Liver (tissue), 9 donors: ENCODE measurements around the gene CUTA. TPM values are rescaled to one million over a fixed set of nuclear protein-coding genes. Genes with fewer than 3 reads are reported as not detected.

Source experiments
- DNase-seq: peaks from one replicate; pipeline ENCODE4 v3.0.0-alpha.2; 2017; ENCODE audit warnings: low spot score
- H3K27ac ChIP-seq, 2 donors: one replicate each; pipeline ENCODE4 v1.7.0; 2013; ENCODE audit warnings: inconsistent platforms in 2 of 2, low read length in 2 of 2, control low read depth in 1 of 2, low read depth in 1 of 2, mild to moderate bottlenecking in 1 of 2
- H3K27me3 ChIP-seq, 4 donors: one replicate each; pipeline versions ENCODE4 v1.6.1 to v1.7.0; 2013; ENCODE audit warnings: low read length in 3 of 4, inconsistent platforms in 1 of 4, mild to moderate bottlenecking in 1 of 4, moderate library complexity in 1 of 4; ENCODE audit not compliant: control insufficient read depth in 4 of 4, insufficient read depth in 4 of 4
- H3K36me3 ChIP-seq, 4 donors: one replicate each; pipeline versions ENCODE4 v1.6.1 to v1.7.0; 2013; ENCODE audit warnings: low read length in 3 of 4, mild to moderate bottlenecking in 3 of 4, low read depth in 1 of 4, moderate library complexity in 1 of 4; ENCODE audit not compliant: control insufficient read depth in 4 of 4, insufficient read depth in 3 of 4
- H3K4me1 ChIP-seq, 4 donors: one replicate each; pipeline versions ENCODE4 v1.6.1 to v1.7.0; 2013; ENCODE audit warnings: low read length in 3 of 4, mild to moderate bottlenecking in 3 of 4, moderate library complexity in 1 of 4; ENCODE audit not compliant: control insufficient read depth in 4 of 4, insufficient read depth in 4 of 4
- H3K4me3 ChIP-seq, 3 donors: one replicate each; pipeline versions ENCODE4 v1.6.1 to v1.7.0; 2013; ENCODE audit warnings: low read length in 3 of 3, control low read depth in 1 of 3, low read depth in 1 of 3, mild to moderate bottlenecking in 1 of 3
- H3K9ac ChIP-seq, 2 donors: one replicate each; pipeline ENCODE4 v1.7.0; 2013; ENCODE audit warnings: low read length in 2 of 2, mild to moderate bottlenecking in 2 of 2, moderate library complexity in 2 of 2, control low read depth in 1 of 2, low read depth in 1 of 2
- H3K9me3 ChIP-seq, 4 donors: one replicate each; pipeline versions ENCODE4 v1.6.1 to v1.7.0; 2013; ENCODE audit warnings: low read length in 3 of 4; ENCODE audit not compliant: control insufficient read depth in 4 of 4
- ATF3 ChIP-seq: IDR thresholded peaks from 2 replicates; pipeline ENCODE4 v1.6.1; 2016; ENCODE audit warnings: antibody characterized with exemption
- CTCF ChIP-seq: fragments of 150-350 bp; IDR thresholded peaks from 2 replicates; pipeline ENCODE4 v1.5.1; 2017; ENCODE audit warnings: improper control_type of control experiment, low read depth, low read length; ENCODE audit not compliant: missing input control
- EGR1 ChIP-seq, 2 donors: IDR thresholded peaks; 2 replicates each; pipeline ENCODE4 v1.6.1; 2016 to 2018; ENCODE audit warnings: antibody characterized with exemption in 2 of 2, low read depth in 2 of 2
- FOXA1 ChIP-seq: IDR thresholded peaks from 2 replicates; pipeline ENCODE4 v1.6.1; 2016; ENCODE audit warnings: antibody characterized with exemption
- FOXA2 ChIP-seq: IDR thresholded peaks from 2 replicates; pipeline ENCODE4 v1.6.1; 2016; ENCODE audit warnings: antibody characterized with exemption
- GABPA ChIP-seq, 2 donors: IDR thresholded peaks in 1 of 2; conservative IDR thresholded peaks in 1 of 2; 2 replicates each; pipeline ENCODE4 v1.6.1; 2016; ENCODE audit warnings: antibody characterized with exemption in 2 of 2, mild to moderate bottlenecking in 1 of 2, moderate library complexity in 1 of 2
- HNF4A ChIP-seq, 2 donors: conservative IDR thresholded peaks; 2 replicates each; pipeline ENCODE4 v1.6.1; 2016; ENCODE audit warnings: antibody characterized with exemption in 2 of 2, mild to moderate bottlenecking in 2 of 2
- HNF4G ChIP-seq: IDR thresholded peaks from 2 replicates; pipeline ENCODE4 v1.6.1; 2016; ENCODE audit warnings: antibody characterized with exemption
- JUND ChIP-seq, 2 donors: IDR thresholded peaks; 2 replicates each; pipeline ENCODE4 v1.6.1; 2016; ENCODE audit warnings: antibody characterized with exemption in 2 of 2
- MAX ChIP-seq: IDR thresholded peaks from 2 replicates; pipeline ENCODE4 v1.6.1; 2016; ENCODE audit warnings: antibody characterized with exemption
- NR2F2 ChIP-seq: IDR thresholded peaks from 2 replicates; pipeline ENCODE4 v1.6.1; 2016; ENCODE audit warnings: antibody characterized with exemption
- RAD21 ChIP-seq, 2 donors: IDR thresholded peaks; 2 replicates each; pipeline ENCODE4 v1.6.1; 2016; ENCODE audit warnings: antibody characterized with exemption in 2 of 2, mild to moderate bottlenecking in 2 of 2
- REST ChIP-seq: IDR thresholded peaks from 2 replicates; pipeline ENCODE4 v1.6.1; 2016; ENCODE audit warnings: antibody characterized with exemption, mild to moderate bottlenecking
- RXRA ChIP-seq, 2 donors: IDR thresholded peaks; 2 replicates each; pipeline ENCODE4 v1.6.1; 2017 to 2018; ENCODE audit warnings: antibody characterized with exemption in 2 of 2, mild to moderate bottlenecking in 1 of 2
- SP1 ChIP-seq: IDR thresholded peaks from 2 replicates; pipeline ENCODE4 v1.6.1; 2018; ENCODE audit warnings: antibody characterized with exemption, mild to moderate bottlenecking
- TAF1 ChIP-seq: conservative IDR thresholded peaks from 2 replicates; pipeline ENCODE4 v1.6.1; 2016; ENCODE audit warnings: antibody characterized with exemption, mild to moderate bottlenecking
- YY1 ChIP-seq: IDR thresholded peaks from 2 replicates; pipeline ENCODE4 v1.6.1; 2016; ENCODE audit warnings: antibody characterized with exemption, mild to moderate bottlenecking
- ZBTB33 ChIP-seq: IDR thresholded peaks from 2 replicates; pipeline ENCODE4 v1.6.1; 2016; ENCODE audit warnings: antibody characterized with exemption
- WGBS: extraction: QIAGEN DNeasy Blood & Tissue Kit; methylation state at CpG from one replicate; pipeline ENCODE4 v1.1.7; 2013; 5-methylcytosine and 5-hydroxymethylcytosine counted together
- polyA plus RNA-seq, 2 donors: library from polyadenylated mRNA; stranded (reverse) in 1 of 2; unstranded in 1 of 2; fragments of 200-250 nt in 1 of 2; fragments of >200 nt in 1 of 2; fragmentation: Nextera tagmentation in 1 of 2; extraction: Ambion mirVana in 1 of 2; gene quantifications; one replicate each; pipeline versions ENCODE4 v1.2.1 to v1.2.3, GENCODE V29; 2013 to 2015
- total RNA-seq, 2 donors: library from RNA; depleted of rRNA; stranded (reverse); fragments of >200 nt; gene quantifications; one replicate each; pipeline ENCODE4 v1.2.3, GENCODE V29; 2014
- donor health status: healthy.
- donor health status: healthy.
- donor health status: healthy.
- donor health status: healthy.
- donor health status: healthy.

The CUTA gene
- total and polyA plus RNA-seq, 4 donors, result 33.1 to 164 (median 93.2) TPM

- TF ChIP-seq RXRA (IDR thresholded peaks at IDR 0.05) (no peak), SP1 (no peak), HNF4A (conservative IDR thresholded peaks at IDR 0.05) (no peak), JUND (IDR thresholded peaks at IDR 0.05) (no peak)
- Histone ChIP-seq H3K36me3 (peaks cover 0 to 2% (median 1%) of the 10 kb centered on the region in 4 donors), H3K9me3 (no peaks in the 10 kb centered on the region), H3K27me3 (no peaks in the 10 kb centered on the region), H3K4me1 (no peaks in the 10 kb centered on the region), H3K4me3 (no peak overlapping the region), H3K9ac (no peak overlapping the region), H3K27ac (no peak overlapping the region)
- DNase-seq, result no peak
- 96% methylated on average over 9 of the region's 9 CpGs for WGBS
Observed at GRCh38 chr6:33441457-33441856, 23.6 kb upstream of the CUTA start.

- H3K36me3 ChIP-seq, result peaks cover 0 to 3% (median 1%) of the 10 kb centered on the region in 4 donors
- WGBS, result 80% methylated on average over 19 of the region's 19 CpGs
Observed at GRCh38 chr6:33440649-33441309, 22.9 kb upstream of the CUTA start.

More at GRCh38 chr6:33440649-33441309, 22.9 kb upstream of the CUTA start:
- no peak for DNase-seq
- no peak for TF ChIP-seq YY1
- no peak for TF ChIP-seq ATF3
- TF ChIP-seq RXRA (IDR thresholded peaks at IDR 0.05), result no peak
- no peak for TF ChIP-seq FOXA1
- no peak for TF ChIP-seq FOXA2
- no peak for TF ChIP-seq HNF4G
- no peak for TF ChIP-seq TAF1
- no peak for TF ChIP-seq MAX
- TF ChIP-seq JUND (IDR thresholded peaks at IDR 0.05), result no peak
- no peak for TF ChIP-seq REST
- no peak for TF ChIP-seq HNF4A (conservative IDR thresholded peaks at IDR 0.05)
- no peak for TF ChIP-seq NR2F2
- no peak for TF ChIP-seq CTCF
- TF ChIP-seq GABPA (IDR thresholded peaks at IDR 0.05 in 1 of 2, conservative IDR thresholded peaks at IDR 0.05 in 1 of 2), result no peak
- TF ChIP-seq SP1, result no peak
- no peak for TF ChIP-seq EGR1 (IDR thresholded peaks at IDR 0.05; ENCODE audit: low read depth in 2 of 2)
- TF ChIP-seq ZBTB33, result no peak
- no peak for TF ChIP-seq RAD21 (IDR thresholded peaks at IDR 0.05)
- Histone ChIP-seq H3K4me3 (no peak overlapping the region), H3K27me3 (no peaks in the 10 kb centered on the region), H3K4me1 (no peaks in the 10 kb centered on the region), H3K27ac (no peak overlapping the region), H3K9ac (no peak overlapping the region), H3K9me3 (no peaks in the 10 kb centered on the region)
